Activated T-cell treated with anti-CD3 and anti-CD28 coated beads, Interleukin-2, amount 50 U/mL, for 4 hours (primary cell): ENCODE data around the gene SHANK1. TPM values are rescaled to one million over a fixed set of nuclear protein-coding genes. Genes with fewer than 3 reads are reported as not detected.

Source experiments
- ATAC-seq, 2 donors: fragments of 200-7000 bp; cut with Tn5 transposase; one replicate each; pipeline ENCODE4 v1.10.0; 2021
- DNase-seq: peaks from one replicate; pipeline ENCODE4 v3.0.0-alpha.2; 2020
- H3K27me3 Mint-ChIP-seq: one replicate; pipeline ENCODE4 v1.8.0; 2021; ENCODE audit warnings: low read depth, mixed read lengths
- H3K36me3 Mint-ChIP-seq: one replicate; pipeline ENCODE4 v1.8.0; 2022; ENCODE audit warnings: mixed read lengths; ENCODE audit not compliant: insufficient read depth
- H3K4me1 Mint-ChIP-seq: one replicate; pipeline ENCODE4 v1.8.0; 2021; ENCODE audit warnings: low read depth, mixed read lengths
- H3K4me3 Mint-ChIP-seq: one replicate; pipeline ENCODE4 v1.8.0; 2021; ENCODE audit warnings: mild to moderate bottlenecking, moderate library complexity, mixed read lengths
- H3K9me3 Mint-ChIP-seq: one replicate; pipeline ENCODE4 v1.8.0; 2021; ENCODE audit warnings: mixed read lengths
- total RNA-seq, 3 donors: library from RNA; stranded (reverse); gene quantifications; one replicate each; pipeline ENCODE4 v1.2.1, GENCODE V29; 2021

The SHANK1 gene
- total RNA-seq, 3 donors from 2014 or later = 0.03 TPM; not detected in 2

- Mint-ChIP-seq H3K4me3 (peak overlapping the region; percentile 69), H3K4me1 (peaks cover 16% of the 10 kb centered on the region), H3K36me3 (peaks cover 2% of the 10 kb centered on the region), H3K9me3 (peaks cover 11% of the 10 kb centered on the region), H3K27me3 (peaks cover 79% of the 10 kb centered on the region)
- ATAC-seq = peak; percentile 96 to 97
- DNase-seq = peak; percentile 74
Observed at GRCh38 chr19:50657712-50658440, 61.7 kb downstream of the SHANK1 start.

GRCh38 chr19:50657222-50657669 lies 62.4 kb downstream of the SHANK1 start:
- H3K27me3 Mint-ChIP-seq = peaks cover 79% of the 10 kb centered on the region
- H3K36me3 Mint-ChIP-seq = peaks cover 2% of the 10 kb centered on the region
- DNase-seq (no peak), ATAC-seq (no peak)
- H3K9me3 Mint-ChIP-seq = peaks cover 11% of the 10 kb centered on the region
- H3K4me3 Mint-ChIP-seq = no peak overlapping the region
- H3K4me1 Mint-ChIP-seq = peaks cover 16% of the 10 kb centered on the region

GRCh38 chr19:50654882-50655281 lies 64.7 kb downstream of the SHANK1 start:
- Mint-ChIP-seq H3K4me3 (no peak overlapping the region), H3K36me3 (peaks cover 2% of the 10 kb centered on the region), H3K27me3 (peaks cover 64% of the 10 kb centered on the region), H3K4me1 (peaks cover 14% of the 10 kb centered on the region), H3K9me3 (peaks cover 11% of the 10 kb centered on the region)
- ATAC-seq = no peak
- no peak for DNase-seq

- no peak for ATAC-seq
- Mint-ChIP-seq H3K9me3 (peaks cover 10% of the 10 kb centered on the region), H3K4me3 (no peak overlapping the region), H3K27me3 (peaks cover 65% of the 10 kb centered on the region), H3K4me1 (peaks cover 5% of the 10 kb centered on the region), H3K36me3 (no peaks in the 10 kb centered on the region)
- no peak for DNase-seq
Observed at GRCh38 chr19:50652722-50653121, 66.9 kb downstream of the SHANK1 start.

- Mint-ChIP-seq H3K9me3 (peaks cover 4% of the 10 kb centered on the region), H3K36me3 (no peaks in the 10 kb centered on the region), H3K4me3 (no peak overlapping the region), H3K27me3 (peaks cover 57% of the 10 kb centered on the region), H3K4me1 (no peaks in the 10 kb centered on the region)
- no peak for DNase-seq
- no peak for ATAC-seq
Observed at GRCh38 chr19:50651174-50651573, 68.4 kb downstream of the SHANK1 start.

GRCh38 chr19:50649433-50650391 lies 69.9 kb downstream of the SHANK1 start, which contains the start of gene C19orf81:
TSS of gene C19orf81 (plus strand) at chr19:50649445. CDS start at chr19:50649445, 0 bp downstream.
- Mint-ChIP-seq H3K4me3 (no peak within 1 kb of the TSS), H3K9me3 (no peaks in the 10 kb centered on the region), H3K4me1 (no peaks in the 10 kb centered on the region), H3K27me3 (peaks cover 43% of the 10 kb centered on the region), H3K36me3 (no peaks in the 10 kb centered on the region)
- ATAC-seq (no peak), DNase-seq (no peak)

GRCh38 chr19:50648659-50649058 lies 70.9 kb downstream of the SHANK1 start:
- Mint-ChIP-seq H3K36me3 (no peaks in the 10 kb centered on the region), H3K27me3 (peaks cover 34% of the 10 kb centered on the region), H3K9me3 (no peaks in the 10 kb centered on the region), H3K4me1 (no peaks in the 10 kb centered on the region), H3K4me3 (no peak overlapping the region)
- DNase-seq (no peak), ATAC-seq (no peak)

- Mint-ChIP-seq H3K4me3 (no peak overlapping the region), H3K4me1 (no peaks in the 10 kb centered on the region), H3K9me3 (no peaks in the 10 kb centered on the region), H3K27me3 (peaks cover 29% of the 10 kb centered on the region), H3K36me3 (no peaks in the 10 kb centered on the region)
- no peak for DNase-seq
- no peak for ATAC-seq
Observed at GRCh38 chr19:50647879-50648615, 71.6 kb downstream of the SHANK1 start.

- Mint-ChIP-seq H3K36me3 (no peaks in the 10 kb centered on the region), H3K9me3 (no peaks in the 10 kb centered on the region), H3K4me3 (no peak overlapping the region), H3K4me1 (no peaks in the 10 kb centered on the region), H3K27me3 (peaks cover 33% of the 10 kb centered on the region)
- no peak for ATAC-seq
- no peak for DNase-seq
Observed at GRCh38 chr19:50646074-50646807, 73.4 kb downstream of the SHANK1 start.

GRCh38 chr19:50645107-50645506 lies 74.5 kb downstream of the SHANK1 start:
- H3K4me1 Mint-ChIP-seq = no peaks in the 10 kb centered on the region
- no peak for DNase-seq
- H3K9me3 Mint-ChIP-seq = no peaks in the 10 kb centered on the region
- H3K27me3 Mint-ChIP-seq = peaks cover 40% of the 10 kb centered on the region
- no peak for ATAC-seq
- no peaks in the 10 kb centered on the region for H3K36me3 Mint-ChIP-seq
- H3K4me3 Mint-ChIP-seq = no peak overlapping the region

GRCh38 chr19:50644315-50644915 lies 75.2 kb downstream of the SHANK1 start:
- H3K9me3 Mint-ChIP-seq = no peaks in the 10 kb centered on the region
- H3K36me3 Mint-ChIP-seq = no peaks in the 10 kb centered on the region
- H3K27me3 Mint-ChIP-seq = peaks cover 38% of the 10 kb centered on the region
- ATAC-seq (no peak), DNase-seq (no peak)
- H3K4me3 Mint-ChIP-seq = no peak overlapping the region
- H3K4me1 Mint-ChIP-seq = no peaks in the 10 kb centered on the region

GRCh38 chr19:50640368-50640767 lies 79.2 kb downstream of the SHANK1 start:
- no peaks in the 10 kb centered on the region for H3K36me3 Mint-ChIP-seq
- DNase-seq (no peak), ATAC-seq (no peak)
- peaks cover 55% of the 10 kb centered on the region for H3K27me3 Mint-ChIP-seq
- peaks cover 4% of the 10 kb centered on the region for H3K4me1 Mint-ChIP-seq
- peaks cover 6% of the 10 kb centered on the region for H3K9me3 Mint-ChIP-seq
- peak overlapping the region; percentile 14 for H3K4me3 Mint-ChIP-seq
